ENCODE results near the gene FBLN7. TPM values are rescaled to one million over a fixed set of nuclear protein-coding genes. Genes with fewer than 3 reads are reported as not detected.

FBLN7 gene
- total and polyA plus RNA-seq, 11 donors, result 0.23 to 2.9 (median 0.49) TPM; not detected in 1

GRCh38 chr2:112151701-112152440 lies 13.7 kb downstream of the FBLN7 start:
- no peaks in the 10 kb centered on the region for H3K36me3 ChIP-seq
- no peak overlapping the region for H3K4me3 ChIP-seq
- no peaks in the 10 kb centered on the region for H3K9me3 ChIP-seq
- DNase-seq (no peak), ATAC-seq (no peak)
- TF ChIP-seq CTCF (IDR thresholded peaks at IDR 0.05), result no peak
- TF ChIP-seq POLR2A (IDR thresholded peaks at IDR 0.05), result no peak
- WGBS, 4 donors, result 95 to 96% (median 96%) methylated on average over 18 of the region's 18 CpGs
- H3K27me3 ChIP-seq, result no peaks in the 10 kb centered on the region
- peaks cover 0 to 19% (median 4%) of the 10 kb centered on the region in 12 donors for H3K4me1 ChIP-seq
- peak overlapping the region in 1 of 12 donors; percentile 44 for H3K27ac ChIP-seq
- intact Hi-C loops (cut with DNase I), result no loop called here

- Histone ChIP-seq H3K27me3 (no peaks in the 10 kb centered on the region), H3K36me3 (no peaks in the 10 kb centered on the region), H3K4me3 (no peak overlapping the region), H3K27ac (no peak overlapping the region), H3K9me3 (no peaks in the 10 kb centered on the region), H3K4me1 (peaks cover 0 to 16% (median 4%) of the 10 kb centered on the region in 12 donors)
- DNase-seq, result no peak
- intact Hi-C loops (cut with DNase I), result no loop called here
- WGBS, 4 donors, result 94 to 97% (median 96%) methylated on average over 10 of the region's 10 CpGs
- TF ChIP-seq CTCF (IDR thresholded peaks at IDR 0.05), result no peak
- no peak for TF ChIP-seq POLR2A (IDR thresholded peaks at IDR 0.05)
- ATAC-seq, result no peak
These were observed 14.4 kb downstream of the FBLN7 start for GRCh38 chr2:112152476-112153178.

GRCh38 chr2:112153179-112153490 lies 14.9 kb downstream of the FBLN7 start:
- Histone ChIP-seq H3K36me3 (no peaks in the 10 kb centered on the region), H3K27me3 (no peaks in the 10 kb centered on the region), H3K9me3 (no peaks in the 10 kb centered on the region), H3K4me3 (no peak overlapping the region), H3K4me1 (peaks cover 0 to 16% (median 2%) of the 10 kb centered on the region in 12 donors), H3K27ac (peak overlapping the region in 1 of 12 donors; percentile 13)
- DNase-seq (no peak), ATAC-seq (no peak)
- TF ChIP-seq CTCF (IDR thresholded peaks at IDR 0.05) (no peak), POLR2A (IDR thresholded peaks at IDR 0.05) (no peak)
- WGBS, 4 donors, result 89 to 96% (median 94%) methylated on average over 12 of the region's 12 CpGs
- intact Hi-C loops (cut with DNase I), result no loop called here

GRCh38 chr2:112153501-112153900 lies 15.3 kb downstream of the FBLN7 start:
- Histone ChIP-seq H3K9me3 (no peaks in the 10 kb centered on the region), H3K4me3 (no peak overlapping the region), H3K4me1 (peaks cover 0 to 16% (median 0%) of the 10 kb centered on the region in 12 donors), H3K27ac (peak overlapping the region in 1 of 12 donors; percentile 13), H3K36me3 (no peaks in the 10 kb centered on the region), H3K27me3 (no peaks in the 10 kb centered on the region)
- TF ChIP-seq CTCF (IDR thresholded peaks at IDR 0.05), result no peak
- TF ChIP-seq POLR2A (IDR thresholded peaks at IDR 0.05), result no peak
- WGBS, 4 donors, result 92 to 99% (median 97%) methylated on average over 10 of the region's 10 CpGs
- intact Hi-C loops (cut with DNase I), result no loop called here
- DNase-seq (no peak), ATAC-seq (no peak)

Data from heart left ventricle (tissue), 16 donors.